ENCODE data around the gene KPNA1. TPM values are rescaled to one million over a fixed set of nuclear protein-coding genes. Genes with fewer than 3 reads are reported as not detected.

Gene KPNA1
- total and polyA plus RNA-seq, 2 of the 13 experiments (the other 11 are each of a cell fraction or from before 2014, with no cell fraction given), result 15.4 to 30.0 TPM

GRCh38 chr3:122555275-122556071 lies 40.7 kb upstream of the KPNA1 start:
- WGBS (ENCODE audit: low lambda C conversion rate), result 92% methylated on average over 6 of the region's 6 CpGs
- POLR2A ChIA-PET, result no interaction called here
- Histone ChIP-seq H3K4me2 (ENCODE audit: low read depth, low read length) (no peak overlapping the region), H2AFZ (ENCODE audit: low read length) (no peak overlapping the region), H3K4me3 (replicated peaks in 1 of 3; ENCODE audit: insufficient read depth in 1 of 3, low read depth in 2 of 3, low read length in 3 of 3) (no peak overlapping the region), H3K36me3 (replicated peaks in 1 of 2; ENCODE audit: control insufficient read depth in 1 of 2, insufficient read depth in 2 of 2, low read length in 2 of 2) (no peaks in the 10 kb centered on the region), H3K27ac (ENCODE audit: extremely low read length, insufficient read depth, low read length) (no peak overlapping the region), H4K20me1 (ENCODE audit: insufficient read depth, low read length) (no peaks in the 10 kb centered on the region), H3K4me1 (ENCODE audit: insufficient read depth, low read length) (peaks cover 11% of the 10 kb centered on the region), H3K9ac (ENCODE audit: insufficient read depth, low read depth, low read length) (no peak overlapping the region), H3K27me3 (ENCODE audit: control insufficient read depth in 1 of 2, insufficient read depth in 2 of 2, low read length in 2 of 2) (no peaks in the 10 kb centered on the region), H3K79me2 (ENCODE audit: insufficient read depth, low read length) (no peaks in the 10 kb centered on the region), H3K9me3 (ENCODE audit: low read length) (no peaks in the 10 kb centered on the region)
- intact Hi-C loops (cut with micrococcal nuclease; ENCODE audit: unreplicated experiment) (no loop called here), in situ Hi-C loops (cut with HindIII; ENCODE audit: extremely low pct_ligation_motif_present, low pct_unique_long_range_greater_than_20kb) (loop anchor here (5.0 kb wide), 1 partner anchor 122 kb away; no protein-coding TSS in a partner anchor)
- ATAC-seq, result no peak
- no TSS peak for BruUV-seq (replicated peaks)
- FAIRE-seq, result no peak
- TF ChIP-seq TMF1 (CRISPR knock-in tag; IDR thresholded peaks at IDR 0.05; ENCODE audit: low read depth), result no peak
- TF ChIP-seq MAFK (conservative IDR thresholded peaks at IDR 0.05 in 1 of 2, IDR thresholded peaks at IDR 0.05 in 1 of 2; ENCODE audit: low read length in 2 of 2), result peak in 1 of 2 experiments; percentile 35; a peak in 2 of 4 replicates
- no peak for TF ChIP-seq PHF21A (CRISPR knock-in tag; IDR thresholded peaks at IDR 0.05)
- CTCF ChIA-PET (ENCODE audit: low intra/inter-chr PET ratio, low total read pairs), result no interaction called here
- no peak for DNase-seq (ENCODE audit: low spot score)

GRCh38 chr3:122553171-122553570 lies 38.4 kb upstream of the KPNA1 start:
- Histone ChIP-seq H4K20me1 (ENCODE audit: insufficient read depth, low read length) (no peaks in the 10 kb centered on the region), H3K4me1 (ENCODE audit: insufficient read depth, low read length) (peaks cover 2% of the 10 kb centered on the region), H3K79me2 (ENCODE audit: insufficient read depth, low read length) (no peaks in the 10 kb centered on the region), H3K9ac (ENCODE audit: insufficient read depth, low read depth, low read length) (no peak overlapping the region), H3K27me3 (ENCODE audit: control insufficient read depth in 1 of 2, insufficient read depth in 2 of 2, low read length in 2 of 2) (no peaks in the 10 kb centered on the region), H3K4me3 (replicated peaks in 1 of 3; ENCODE audit: insufficient read depth in 1 of 3, low read depth in 2 of 3, low read length in 3 of 3) (no peak overlapping the region), H3K4me2 (ENCODE audit: low read depth, low read length) (no peak overlapping the region), H3K36me3 (replicated peaks in 1 of 2; ENCODE audit: control insufficient read depth in 1 of 2, insufficient read depth in 2 of 2, low read length in 2 of 2) (no peaks in the 10 kb centered on the region), H2AFZ (ENCODE audit: low read length) (no peak overlapping the region), H3K27ac (ENCODE audit: extremely low read length, insufficient read depth, low read length) (no peak overlapping the region), H3K9me3 (ENCODE audit: low read length) (no peaks in the 10 kb centered on the region)
- intact Hi-C loops (cut with micrococcal nuclease; ENCODE audit: unreplicated experiment), result no loop called here
- ChIA-PET CTCF (ENCODE audit: low intra/inter-chr PET ratio, low total read pairs) (no interaction called here), POLR2A (no interaction called here)
- no peak for ATAC-seq
- FAIRE-seq, result no peak
- no TSS peak for BruUV-seq (replicated peaks)
- in situ Hi-C loops (cut with HindIII; ENCODE audit: extremely low pct_ligation_motif_present, low pct_unique_long_range_greater_than_20kb), result no loop called here
- no peak for DNase-seq (ENCODE audit: low spot score)
- 75% methylated on average over 3 of the region's 3 CpGs for WGBS (ENCODE audit: low lambda C conversion rate)
- TF ChIP-seq NR2F6 (IDR thresholded peaks at IDR 0.05) (no peak), NR2F6 (CRISPR knock-in tag; IDR thresholded peaks at IDR 0.05) (no peak), ZNF503 (CRISPR knock-in tag; IDR thresholded peaks at IDR 0.05) (no peak), GLI4 (CRISPR knock-in tag; IDR thresholded peaks at IDR 0.05; ENCODE audit: borderline replicate concordance) (no peak), TIGD3 (CRISPR knock-in tag; IDR thresholded peaks at IDR 0.05; ENCODE audit: borderline replicate concordance) (no peak), ARNT (IDR thresholded peaks at IDR 0.05) (no peak), MTF1 (CRISPR knock-in tag; IDR thresholded peaks at IDR 0.05) (no peak), ZNF619 (CRISPR knock-in tag; IDR thresholded peaks at IDR 0.05) (no peak), ZBTB25 (CRISPR knock-in tag; IDR thresholded peaks at IDR 0.05) (no peak)

Measured in HepG2 (cell line).